B cell (primary cell): ENCODE measurements around the gene SAA1. TPM values are rescaled to one million over a fixed set of nuclear protein-coding genes. Genes with fewer than 3 reads are reported as not detected.

Experiments used
- ATAC-seq: fragments of 200-7000 bp; cut with Tn5 transposase; one replicate; pipeline ENCODE4 v1.10.0; 2021; ENCODE audit warnings: low read depth, mild to moderate bottlenecking, moderate number of reproducible peaks, moderate library complexity
- CTCF ChIA-PET: fragments of 350-600 bp; sonication (Branson Sonifier 250); formaldehyde crosslinking; loops from one replicate; lab custom pipeline; 2021; ENCODE audit warnings: antibody characterized with exemption, inconsistent platforms; lab: Charles Lee
- POLR2A ChIA-PET: fragments of 350-600 bp; sonication (Branson Sonifier 250); formaldehyde crosslinking; loops from one replicate; lab custom pipeline; 2021; ENCODE audit warnings: antibody characterized with exemption; lab: Charles Lee
- DNase-seq: peaks from one replicate; pipeline ENCODE4 v3.0.0; 2013
- H2AFZ ChIP-seq: 2 replicates; pipeline ENCODE4 v1.6.1; 2012; ENCODE audit warnings: mild to moderate bottlenecking, low read depth, low read length; ENCODE audit not compliant: insufficient read depth, poor library complexity, severe bottlenecking
- H3K27ac ChIP-seq, 2 donors: 1 replicate in 1 of 2; 2 replicates in 1 of 2; pipeline ENCODE4 v1.5.1; 2012 to 2013; ENCODE audit warnings: low read length in 2 of 2, mild to moderate bottlenecking in 2 of 2, moderate library complexity in 1 of 2
- H3K27me3 ChIP-seq, 4 experiments: fragments of 200-600 bp in 1 of 4; sonication (generic) in 1 of 4; replicated peaks in 1 of 4; 1 replicate in 2 of 4; 2 replicates in 2 of 4; pipeline versions ENCODE4 v1.6.1 to v1.7.0; 2013 to 2016; ENCODE audit warnings: low read length in 3 of 4, mild to moderate bottlenecking in 2 of 4, mixed read lengths in 1 of 4, moderate library complexity in 1 of 4; ENCODE audit not compliant: insufficient read depth in 4 of 4, control insufficient read depth in 3 of 4; ENCODE audit errors: control extremely low read depth in 1 of 4
- H3K36me3 ChIP-seq, 2 experiments: replicated peaks in 1 of 2; 1 replicate in 1 of 2; 2 replicates in 1 of 2; pipeline versions ENCODE4 v1.6.1 to v1.7.1; 2013; ENCODE audit warnings: low read length in 1 of 2; ENCODE audit not compliant: insufficient read depth in 2 of 2, control insufficient read depth in 1 of 2; ENCODE audit errors: control extremely low read depth in 1 of 2, extremely low read depth in 1 of 2
- H3K4me1 ChIP-seq, 2 donors: fragments of 200-600 bp in 1 of 2; sonication (generic) in 1 of 2; 1 replicate in 1 of 2; 2 replicates in 1 of 2; pipeline versions ENCODE4 v1.5.1 to v1.6.1; 2013 to 2017; ENCODE audit warnings: low read length in 2 of 2; ENCODE audit not compliant: control insufficient read depth in 2 of 2, insufficient read depth in 2 of 2
- H3K4me2 ChIP-seq: replicated peaks from 2 replicates; pipeline ENCODE3; 2012; ENCODE audit warnings: mild to moderate bottlenecking, low read depth, low read length; ENCODE audit not compliant: poor library complexity, severe bottlenecking
- H3K4me3 ChIP-seq, 5 experiments: fragments of 200-600 bp in 1 of 5; sonication (generic) in 1 of 5; 1 replicate in 3 of 5; 2 replicates in 2 of 5; pipeline versions ENCODE4 v1.5.1 to v1.7.0; 2011 to 2016; ENCODE audit warnings: low read length in 4 of 5, mild to moderate bottlenecking in 4 of 5, low read depth in 2 of 5, control low read depth in 1 of 5, moderate library complexity in 1 of 5; ENCODE audit not compliant: insufficient read depth in 1 of 5; ENCODE audit errors: control extremely low read depth in 1 of 5, extremely low read depth in 1 of 5
- H3K79me2 ChIP-seq: fragments of 200-600 bp; sonication (generic); one replicate; pipeline ENCODE4 v1.6.0; 2016; ENCODE audit warnings: low read length; ENCODE audit not compliant: control insufficient read depth, insufficient read depth
- H3K9ac ChIP-seq: fragments of 200-600 bp; sonication (generic); 2 replicates; pipeline ENCODE4 v1.6.1; 2017; ENCODE audit warnings: mild to moderate bottlenecking, low read length, moderate library complexity
- H3K9me3 ChIP-seq, 3 donors: one replicate each; pipeline versions ENCODE4 v1.6.1 to v1.7.1; 2013; ENCODE audit warnings: low read length in 2 of 3; ENCODE audit not compliant: control insufficient read depth in 2 of 3, insufficient read depth in 1 of 3; ENCODE audit errors: control extremely low read depth in 1 of 3
- H4K20me1 ChIP-seq: 2 replicates; pipeline ENCODE4 v1.6.0; 2012; ENCODE audit warnings: mild to moderate bottlenecking, low read length; ENCODE audit not compliant: insufficient read depth, control insufficient read depth, poor library complexity, severe bottlenecking
- H3K27ac Mint-ChIP-seq: one replicate; pipeline ENCODE4 v1.8.0; 2021; ENCODE audit warnings: mixed read lengths
- H3K27me3 Mint-ChIP-seq: one replicate; pipeline ENCODE4 v1.8.0; 2021; ENCODE audit warnings: mixed read lengths
- H3K4me1 Mint-ChIP-seq: one replicate; pipeline ENCODE4 v1.8.0; 2021; ENCODE audit warnings: mixed read lengths
- H3K4me3 Mint-ChIP-seq: one replicate; pipeline ENCODE4 v1.8.0; 2021; ENCODE audit warnings: mixed read lengths
- H3K9me3 Mint-ChIP-seq: one replicate; pipeline ENCODE4 v1.8.0; 2022; ENCODE audit warnings: mixed read lengths; ENCODE audit not compliant: insufficient read depth
- EZH2 ChIP-seq: IDR thresholded peaks from 2 replicates; pipeline ENCODE4 v1.6.1; 2012; ENCODE audit warnings: borderline replicate concordance, low read depth, mild to moderate bottlenecking, moderate library complexity, low read length; ENCODE audit not compliant: insufficient read depth, poor library complexity, severe bottlenecking
- WGBS: methylation state at CpG from one replicate; pipeline ENCODE4 v1.1.5; 2013; ENCODE audit warnings: missing lambda C conversion rate; ENCODE audit not compliant: insufficient coverage; 5-methylcytosine and 5-hydroxymethylcytosine counted together
- intact Hi-C: fragments of 100-400 bp; cut with micrococcal nuclease; formaldehyde crosslinking; loops from one replicate; pipeline ENCODE4 v1.10.0; 2022
- polyA plus RNA-seq: library from polyadenylated mRNA; depleted of rRNA; stranded (reverse); fragments of >200 nt; gene quantifications from 2 replicates; pipeline ENCODE4 v1.2.3, GENCODE V29; 2012
- total RNA-seq, 2 donors: library from RNA; stranded (reverse); fragments of 120-200 nt in 1 of 2; gene quantifications; 1 replicate in 1 of 2; 2 replicates in 1 of 2; pipeline versions ENCODE4 v1.2.3 to v1.2.4, GENCODE V29; 2013 to 2022
- TF ChIP-seq, protein P1 (sequence below): fragments of 200-600 bp; IDR thresholded peaks from one replicate; pipeline ENCODE4 v1.8.0; 2022; ENCODE audit warnings: antibody characterized with exemption, mild to moderate bottlenecking

Gene SAA1
- total and polyA plus RNA-seq, 2 donors (not counting 1 experiment from before 2014, with no cell fraction given), result not detected

DNA sequence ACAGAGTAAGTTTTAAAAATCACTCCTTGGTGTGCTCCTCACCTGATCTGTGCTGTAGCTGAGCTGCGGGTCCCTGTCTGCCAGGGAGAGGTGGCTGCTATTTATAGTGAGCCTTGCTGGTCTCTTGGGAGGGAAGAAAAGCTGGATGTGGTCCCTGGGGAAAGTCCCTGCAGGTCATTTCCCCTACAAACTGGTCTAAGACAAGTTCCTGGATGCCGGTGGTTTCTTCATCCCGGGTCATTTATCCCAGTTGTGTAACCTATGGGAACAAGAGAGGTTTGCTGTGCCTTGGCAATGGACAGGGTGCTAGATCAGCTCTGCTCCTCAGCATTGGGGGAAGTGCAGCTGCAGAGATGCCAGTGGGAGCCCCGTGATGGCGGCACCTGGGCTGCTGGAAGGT is 17.5 kb upstream of the SAA1 start, which contains the start of gene SAA2:
SAA2 (minus strand) TSS at position 108 of the 400 bp plus-strand sequence. CDS start 657 bp downstream, outside the sequence.
- Histone ChIP-seq H3K4me2 (no peak within 1 kb of the TSS), H3K27ac (no peak within 1 kb of the TSS), H3K9ac (no peak within 1 kb of the TSS), H2AFZ (no peak within 1 kb of the TSS), H3K79me2 (no peaks in the 10 kb centered on the region), H3K9me3 (peaks cover 0 to 4% (median 3%) of the 10 kb centered on the region in 3 donors), H3K27me3 (no peaks in the 10 kb centered on the region), H4K20me1 (no peaks in the 10 kb centered on the region), H3K36me3 (no peaks in the 10 kb centered on the region), H3K4me1 (peaks cover 2 to 19% of the 10 kb centered on the region in 2 donors), H3K4me3 (no peak within 1 kb of the TSS)
- intact Hi-C loops, result loop anchor here (10.0 kb wide), 1 partner anchor 276 kb away; the partner anchor contains the start of gene TSG101
- TF ChIP-seq, protein P1, sequence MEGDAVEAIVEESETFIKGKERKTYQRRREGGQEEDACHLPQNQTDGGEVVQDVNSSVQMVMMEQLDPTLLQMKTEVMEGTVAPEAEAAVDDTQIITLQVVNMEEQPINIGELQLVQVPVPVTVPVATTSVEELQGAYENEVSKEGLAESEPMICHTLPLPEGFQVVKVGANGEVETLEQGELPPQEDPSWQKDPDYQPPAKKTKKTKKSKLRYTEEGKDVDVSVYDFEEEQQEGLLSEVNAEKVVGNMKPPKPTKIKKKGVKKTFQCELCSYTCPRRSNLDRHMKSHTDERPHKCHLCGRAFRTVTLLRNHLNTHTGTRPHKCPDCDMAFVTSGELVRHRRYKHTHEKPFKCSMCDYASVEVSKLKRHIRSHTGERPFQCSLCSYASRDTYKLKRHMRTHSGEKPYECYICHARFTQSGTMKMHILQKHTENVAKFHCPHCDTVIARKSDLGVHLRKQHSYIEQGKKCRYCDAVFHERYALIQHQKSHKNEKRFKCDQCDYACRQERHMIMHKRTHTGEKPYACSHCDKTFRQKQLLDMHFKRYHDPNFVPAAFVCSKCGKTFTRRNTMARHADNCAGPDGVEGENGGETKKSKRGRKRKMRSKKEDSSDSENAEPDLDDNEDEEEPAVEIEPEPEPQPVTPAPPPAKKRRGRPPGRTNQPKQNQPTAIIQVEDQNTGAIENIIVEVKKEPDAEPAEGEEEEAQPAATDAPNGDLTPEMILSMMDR, result no peak
- TF ChIP-seq EZH2, result no peak
- Mint-ChIP-seq H3K9me3 (no peaks in the 10 kb centered on the region), H3K4me3 (no peak within 1 kb of the TSS), H3K27ac (no peak within 1 kb of the TSS), H3K27me3 (no peaks in the 10 kb centered on the region), H3K4me1 (peaks cover 15% of the 10 kb centered on the region)
- no peak for ATAC-seq
- no peak for DNase-seq
- 83% methylated on average over 5 of the region's 5 CpGs for WGBS
- POLR2A ChIA-PET, result no interaction called here
- CTCF ChIA-PET, result interaction anchor here (0.6 kb wide), 1 partner anchor 315 kb away, joined by 3 read pairs; no protein-coding TSS in a partner anchor

DNA sequence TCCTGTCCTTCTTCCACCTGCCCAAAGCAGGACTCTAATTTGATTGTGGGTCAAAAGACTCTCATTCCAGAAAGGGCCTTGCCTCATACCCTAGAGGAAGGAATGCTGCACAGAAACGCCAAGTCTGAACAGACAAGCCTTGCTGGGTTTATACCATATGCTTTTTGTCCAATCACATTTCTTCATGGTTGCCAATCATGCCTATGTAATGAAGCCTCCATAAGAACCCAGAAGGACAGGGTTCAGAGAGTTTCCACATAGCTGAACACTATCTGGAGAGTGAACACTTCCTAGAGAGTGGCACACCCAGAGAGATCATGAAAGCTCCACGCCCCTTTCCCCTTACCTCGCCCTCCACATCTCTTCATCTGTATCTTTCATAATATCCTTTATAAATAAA is 12.8 kb upstream of the SAA1 start:
- ChIA-PET CTCF (interaction anchor here (1.6 kb wide), 1 partner anchor 9 kb away, joined by 8 read pairs; no protein-coding TSS in a partner anchor), POLR2A (interaction anchor here (0.6 kb wide), 1 partner anchor 33 kb away, joined by 5 read pairs; no protein-coding TSS in a partner anchor)
- H2AFZ ChIP-seq, result no peak overlapping the region
- Mint-ChIP-seq H3K27me3 (peaks cover 6% of the 10 kb centered on the region), H3K4me1 (no peaks in the 10 kb centered on the region), H3K9me3 (no peaks in the 10 kb centered on the region), H3K4me3 (no peak overlapping the region), H3K27ac (no peak overlapping the region)
- intact Hi-C loops, result no loop called here
- no peaks in the 10 kb centered on the region for H3K79me2 ChIP-seq
- H3K9me3 ChIP-seq, result no peaks in the 10 kb centered on the region
- 96% methylated on average over 3 of the region's 3 CpGs for WGBS
- ATAC-seq, result no peak
- H3K27me3 ChIP-seq, result peaks cover 0 to 3% (median 0%) of the 10 kb centered on the region in 4 experiments
- no peaks in the 10 kb centered on the region for H3K36me3 ChIP-seq
- no peaks in the 10 kb centered on the region for H4K20me1 ChIP-seq
- H3K9ac ChIP-seq, result no peak overlapping the region
- no peak overlapping the region for H3K4me2 ChIP-seq
- TF ChIP-seq EZH2, result no peak
- TF ChIP-seq, protein P1, result no peak
- DNase-seq, result no peak
- no peaks in the 10 kb centered on the region for H3K4me1 ChIP-seq
- H3K4me3 ChIP-seq, result no peak overlapping the region
- H3K27ac ChIP-seq, result no peak overlapping the region
